Astrocyte (in vitro differentiated cells and primary cell): ENCODE data around the gene KRTAP7-1. TPM values are rescaled to one million over a fixed set of nuclear protein-coding genes. Genes with fewer than 3 reads are reported as not detected.

Experiments used
- DNase-seq: peaks from one replicate; pipeline ENCODE4 v3.0.0-alpha.2; 2010; ENCODE audit warnings: low read depth
- FAIRE-seq: peaks from 2 replicates; lab custom pipeline; 2011; peaks lifted over from hg19 to GRCh38; lab: Jason Lieb, UNC
- H2AFZ ChIP-seq: 2 replicates; pipeline ENCODE4 v1.6.0; 2012; ENCODE audit warnings: low read depth, low read length, inconsistent platforms
- H3K27ac ChIP-seq: 2 replicates; pipeline ENCODE4 v1.5.1; 2011; ENCODE audit warnings: low read depth, low read length, inconsistent platforms
- H3K27me3 ChIP-seq: 2 replicates; pipeline ENCODE4 v1.6.0; 2011; ENCODE audit warnings: low read length, inconsistent platforms; ENCODE audit not compliant: insufficient read depth
- H3K36me3 ChIP-seq: 2 replicates; pipeline ENCODE4 v1.5.1; 2011; ENCODE audit warnings: low read length, inconsistent platforms; ENCODE audit not compliant: insufficient read depth
- H3K4me1 ChIP-seq: 2 replicates; pipeline ENCODE4 v1.5.1; 2011; ENCODE audit warnings: low read length, inconsistent platforms; ENCODE audit not compliant: insufficient read depth
- H3K4me2 ChIP-seq: 2 replicates; pipeline ENCODE4 v1.6.0; 2012; ENCODE audit warnings: low read length, inconsistent platforms
- H3K4me3 ChIP-seq: 2 replicates; pipeline ENCODE4 v1.5.1; 2011; ENCODE audit warnings: low read depth, mild to moderate bottlenecking, low read length, inconsistent platforms; ENCODE audit not compliant: insufficient read depth
- H3K79me2 ChIP-seq: 2 replicates; pipeline ENCODE4 v1.6.0; 2012; ENCODE audit warnings: mild to moderate bottlenecking, low read length, inconsistent platforms; ENCODE audit not compliant: insufficient read depth
- H3K9ac ChIP-seq: 2 replicates; pipeline ENCODE4 v1.6.0; 2012; ENCODE audit warnings: mild to moderate bottlenecking, low read length, inconsistent platforms
- H3K9me3 ChIP-seq: 2 replicates; pipeline ENCODE4 v1.5.1; 2012; ENCODE audit warnings: low read depth, mild to moderate bottlenecking, low read length, inconsistent platforms; ENCODE audit not compliant: insufficient read depth
- H4K20me1 ChIP-seq: 2 replicates; pipeline ENCODE4 v1.6.0; 2012; ENCODE audit warnings: low read length, inconsistent platforms; ENCODE audit not compliant: insufficient read depth
- H3K27ac Mint-ChIP-seq: one replicate; pipeline ENCODE4 v1.8.0; 2021; ENCODE audit warnings: mild to moderate bottlenecking, mixed read lengths; ENCODE audit not compliant: unreplicated experiment
- H3K27me3 Mint-ChIP-seq: one replicate; pipeline ENCODE4 v1.8.0; 2021; ENCODE audit warnings: low read depth, mixed read lengths; ENCODE audit not compliant: unreplicated experiment
- H3K36me3 Mint-ChIP-seq: one replicate; pipeline ENCODE4 v1.8.0; 2021; ENCODE audit warnings: low read depth, mixed read lengths; ENCODE audit not compliant: unreplicated experiment
- H3K4me1 Mint-ChIP-seq: one replicate; pipeline ENCODE4 v1.8.0; 2021; ENCODE audit warnings: low read depth, mixed read lengths; ENCODE audit not compliant: unreplicated experiment
- H3K4me3 Mint-ChIP-seq: one replicate; pipeline ENCODE4 v1.8.0; 2021; ENCODE audit warnings: mild to moderate bottlenecking, moderate library complexity, mixed read lengths; ENCODE audit not compliant: unreplicated experiment
- H3K9me3 Mint-ChIP-seq: one replicate; pipeline ENCODE4 v1.8.0; 2021; ENCODE audit warnings: mild to moderate bottlenecking, mixed read lengths; ENCODE audit not compliant: unreplicated experiment
- CTCF ChIP-seq: IDR thresholded peaks from 2 replicates; pipeline ENCODE4 v1.5.1; 2011; ENCODE audit warnings: low read depth, mild to moderate bottlenecking, inconsistent platforms, low read length, moderate library complexity; ENCODE audit not compliant: insufficient read depth
- EZH2 ChIP-seq: IDR thresholded peaks from 2 replicates; pipeline ENCODE4 v1.6.1; 2012; ENCODE audit warnings: mild to moderate bottlenecking, low read length, inconsistent platforms; ENCODE audit not compliant: insufficient read depth
- total RNA-seq: library from RNA; stranded (reverse); gene quantifications from 2 replicates; pipeline ENCODE4 v1.2.1, GENCODE V29; 2021

KRTAP7-1 gene
- total RNA-seq, 1 donor from 2014 or later, result not detected

- no peaks in the 10 kb centered on the region for H3K27me3 Mint-ChIP-seq
- H3K27ac Mint-ChIP-seq, result no peak overlapping the region
- no peak for DNase-seq
- no peaks in the 10 kb centered on the region for H3K9me3 Mint-ChIP-seq
- TF ChIP-seq CTCF (no peak), EZH2 (no peak)
- Histone ChIP-seq H3K4me3 (no peak overlapping the region), H3K4me2 (no peak overlapping the region), H3K27ac (no peak overlapping the region), H3K4me1 (no peaks in the 10 kb centered on the region), H3K79me2 (no peaks in the 10 kb centered on the region), H3K36me3 (no peaks in the 10 kb centered on the region), H3K9ac (no peak overlapping the region), H3K27me3 (no peaks in the 10 kb centered on the region), H3K9me3 (no peaks in the 10 kb centered on the region), H4K20me1 (no peaks in the 10 kb centered on the region), H2AFZ (no peak overlapping the region)
- H3K4me3 Mint-ChIP-seq, result no peak overlapping the region
- no peak for FAIRE-seq
- H3K4me1 Mint-ChIP-seq, result no peaks in the 10 kb centered on the region
- no peaks in the 10 kb centered on the region for H3K36me3 Mint-ChIP-seq
Observed at GRCh38 chr21:30800605-30801004, 29.0 kb downstream of the KRTAP7-1 start.

- Histone ChIP-seq H3K79me2 (no peaks in the 10 kb centered on the region), H3K4me2 (no peak overlapping the region), H3K9ac (no peak overlapping the region), H3K4me1 (no peaks in the 10 kb centered on the region), H4K20me1 (no peaks in the 10 kb centered on the region), H3K9me3 (no peaks in the 10 kb centered on the region), H3K36me3 (no peaks in the 10 kb centered on the region), H3K27ac (no peak overlapping the region), H3K27me3 (no peaks in the 10 kb centered on the region), H3K4me3 (no peak overlapping the region), H2AFZ (no peak overlapping the region)
- TF ChIP-seq EZH2, result no peak
- TF ChIP-seq CTCF, result no peak
- Mint-ChIP-seq H3K4me3 (no peak overlapping the region), H3K36me3 (no peaks in the 10 kb centered on the region), H3K27me3 (peaks cover 3% of the 10 kb centered on the region), H3K4me1 (no peaks in the 10 kb centered on the region), H3K9me3 (no peaks in the 10 kb centered on the region), H3K27ac (no peak overlapping the region)
- FAIRE-seq, result no peak
- DNase-seq, result no peak
Observed at GRCh38 chr21:30793581-30794314, 35.8 kb downstream of the KRTAP7-1 start.

DNA sequence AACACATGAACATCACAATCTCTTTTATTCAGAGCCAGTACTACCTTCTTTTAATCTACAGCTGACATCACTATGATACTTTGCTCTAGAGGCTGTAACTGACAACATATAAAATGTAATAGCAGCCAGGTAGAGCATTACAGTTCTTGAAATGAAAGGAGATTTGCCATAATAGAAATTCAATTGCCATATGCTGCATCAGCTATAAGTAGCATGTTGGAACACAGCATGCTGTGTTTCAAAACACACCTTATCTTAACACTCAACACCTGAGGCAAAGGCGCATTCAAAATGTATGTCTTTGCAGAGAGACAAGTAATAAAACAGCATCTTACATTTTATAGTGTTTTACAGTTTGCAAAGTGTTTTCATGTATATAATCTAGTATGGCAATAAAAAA lies 50.3 kb downstream of the KRTAP7-1 start:
- no peaks in the 10 kb centered on the region for H3K36me3 Mint-ChIP-seq
- Histone ChIP-seq H3K79me2 (no peaks in the 10 kb centered on the region), H3K4me2 (no peak overlapping the region), H2AFZ (no peak overlapping the region), H3K4me1 (no peaks in the 10 kb centered on the region), H3K27ac (no peak overlapping the region), H3K4me3 (no peak overlapping the region), H3K27me3 (no peaks in the 10 kb centered on the region), H3K9me3 (peaks cover 3% of the 10 kb centered on the region), H4K20me1 (no peaks in the 10 kb centered on the region), H3K36me3 (no peaks in the 10 kb centered on the region), H3K9ac (no peak overlapping the region)
- no peak for FAIRE-seq
- no peaks in the 10 kb centered on the region for H3K9me3 Mint-ChIP-seq
- H3K27me3 Mint-ChIP-seq, result peaks cover 2% of the 10 kb centered on the region
- H3K4me3 Mint-ChIP-seq, result no peak overlapping the region
- DNase-seq, result no peak
- H3K27ac Mint-ChIP-seq, result no peak overlapping the region
- H3K4me1 Mint-ChIP-seq, result no peaks in the 10 kb centered on the region
- TF ChIP-seq CTCF, result no peak
- no peak for TF ChIP-seq EZH2
